ENCODE results near the gene FAM168A.
A peak's percentile ranks its signal among the peaks of the same experiment; 100 is the strongest.

Gene FAM168A

GRCh38 chr11:73388265-73389133 is 209.4 kb downstream of the FAM168A start:
- peak overlapping the region; percentile 84 for H3K27ac ChIP-seq
- no peaks in the 10 kb centered on the region for H3K27me3 ChIP-seq (ENCODE audit: insufficient read depth, low read depth, severe bottlenecking)
- no peak overlapping the region for H3K4me3 ChIP-seq (ENCODE audit: low read depth, low read length)
- TF ChIP-seq, protein P1, sequence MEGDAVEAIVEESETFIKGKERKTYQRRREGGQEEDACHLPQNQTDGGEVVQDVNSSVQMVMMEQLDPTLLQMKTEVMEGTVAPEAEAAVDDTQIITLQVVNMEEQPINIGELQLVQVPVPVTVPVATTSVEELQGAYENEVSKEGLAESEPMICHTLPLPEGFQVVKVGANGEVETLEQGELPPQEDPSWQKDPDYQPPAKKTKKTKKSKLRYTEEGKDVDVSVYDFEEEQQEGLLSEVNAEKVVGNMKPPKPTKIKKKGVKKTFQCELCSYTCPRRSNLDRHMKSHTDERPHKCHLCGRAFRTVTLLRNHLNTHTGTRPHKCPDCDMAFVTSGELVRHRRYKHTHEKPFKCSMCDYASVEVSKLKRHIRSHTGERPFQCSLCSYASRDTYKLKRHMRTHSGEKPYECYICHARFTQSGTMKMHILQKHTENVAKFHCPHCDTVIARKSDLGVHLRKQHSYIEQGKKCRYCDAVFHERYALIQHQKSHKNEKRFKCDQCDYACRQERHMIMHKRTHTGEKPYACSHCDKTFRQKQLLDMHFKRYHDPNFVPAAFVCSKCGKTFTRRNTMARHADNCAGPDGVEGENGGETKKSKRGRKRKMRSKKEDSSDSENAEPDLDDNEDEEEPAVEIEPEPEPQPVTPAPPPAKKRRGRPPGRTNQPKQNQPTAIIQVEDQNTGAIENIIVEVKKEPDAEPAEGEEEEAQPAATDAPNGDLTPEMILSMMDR (IDR thresholded peaks at IDR 0.05; ENCODE audit: low read depth, low read length), result no peak
- no peak for DNase-seq
- H3K36me3 ChIP-seq, result peaks cover 36% of the 10 kb centered on the region
- H3K9me3 ChIP-seq (ENCODE audit: severe bottlenecking), result no peaks in the 10 kb centered on the region

DNA sequence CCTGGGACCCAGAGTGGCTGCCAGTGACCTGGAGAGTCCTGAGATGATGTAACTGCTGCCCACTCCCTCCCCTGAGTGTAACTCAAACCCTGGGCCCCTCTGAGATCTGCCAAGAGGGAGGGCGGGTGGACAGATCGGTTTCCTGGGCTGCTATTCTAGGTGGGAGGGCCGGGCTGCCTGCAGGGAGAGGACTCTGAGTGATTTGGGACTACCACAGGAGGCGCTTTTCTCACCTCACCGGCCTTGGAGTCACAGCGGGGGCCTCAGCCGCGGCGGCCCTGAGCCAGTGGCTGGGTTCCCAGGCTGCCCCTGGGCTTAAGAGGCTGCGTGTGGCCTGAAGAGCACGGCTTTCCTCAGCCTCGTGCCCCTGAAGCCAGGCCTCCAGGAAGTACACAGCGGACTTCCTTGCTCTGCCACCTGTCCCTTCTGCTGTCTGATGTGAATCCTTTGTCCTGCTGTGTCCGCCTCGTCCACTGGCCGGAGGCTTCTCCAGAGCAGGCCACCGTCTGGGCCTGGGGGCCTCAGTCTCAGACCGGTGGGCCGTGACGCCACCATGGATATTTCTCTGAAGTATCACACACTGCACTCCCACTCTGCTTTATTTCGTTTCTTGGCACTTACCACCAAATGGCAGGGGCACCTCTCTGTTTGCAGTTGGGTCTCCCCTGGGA is 210.2 kb downstream of the FAM168A start:
- H3K9me3 ChIP-seq (ENCODE audit: severe bottlenecking), result no peaks in the 10 kb centered on the region
- H3K27me3 ChIP-seq (ENCODE audit: insufficient read depth, low read depth, severe bottlenecking), result no peaks in the 10 kb centered on the region
- TF ChIP-seq, protein P1 (IDR thresholded peaks at IDR 0.05; ENCODE audit: low read depth, low read length), result peak; percentile 44; the same call in 1 of the 2 replicates
- H3K27ac ChIP-seq, result peak overlapping the region; percentile 84
- H3K4me3 ChIP-seq (ENCODE audit: low read depth, low read length), result no peak overlapping the region
- peaks cover 29% of the 10 kb centered on the region for H3K36me3 ChIP-seq
- peak; percentile 76 for DNase-seq

DNA sequence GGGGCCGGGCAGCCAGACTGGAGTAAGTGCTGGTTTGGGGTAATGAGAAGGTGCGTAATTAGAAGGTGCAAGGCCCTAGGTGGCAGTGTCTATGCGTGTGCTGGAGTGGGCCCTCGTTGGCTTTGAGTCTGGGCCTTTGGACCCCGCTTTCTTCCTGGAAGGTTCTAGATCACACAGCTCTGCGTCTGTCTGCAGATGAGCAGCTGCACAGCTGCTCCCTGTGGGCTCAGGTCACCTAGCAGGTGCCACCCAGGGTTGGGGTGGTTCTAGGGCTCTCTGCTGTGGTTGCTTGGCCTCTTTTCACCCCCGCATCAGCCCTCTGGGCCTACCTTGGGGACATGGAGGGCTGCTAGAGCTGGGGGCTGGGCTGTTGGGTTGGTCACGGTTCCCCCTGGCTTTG is 211.4 kb downstream of the FAM168A start:
- TF ChIP-seq, protein P1 (IDR thresholded peaks at IDR 0.05; ENCODE audit: low read depth, low read length), result no peak
- Histone ChIP-seq H3K36me3 (peaks cover 34% of the 10 kb centered on the region), H3K27me3 (ENCODE audit: insufficient read depth, low read depth, severe bottlenecking) (no peaks in the 10 kb centered on the region), H3K27ac (peak overlapping the region; percentile 28; the same call in 1 of the 2 replicates), H3K9me3 (ENCODE audit: severe bottlenecking) (no peaks in the 10 kb centered on the region), H3K4me3 (ENCODE audit: low read depth, low read length) (no peak overlapping the region)
- no peak for DNase-seq

DNA sequence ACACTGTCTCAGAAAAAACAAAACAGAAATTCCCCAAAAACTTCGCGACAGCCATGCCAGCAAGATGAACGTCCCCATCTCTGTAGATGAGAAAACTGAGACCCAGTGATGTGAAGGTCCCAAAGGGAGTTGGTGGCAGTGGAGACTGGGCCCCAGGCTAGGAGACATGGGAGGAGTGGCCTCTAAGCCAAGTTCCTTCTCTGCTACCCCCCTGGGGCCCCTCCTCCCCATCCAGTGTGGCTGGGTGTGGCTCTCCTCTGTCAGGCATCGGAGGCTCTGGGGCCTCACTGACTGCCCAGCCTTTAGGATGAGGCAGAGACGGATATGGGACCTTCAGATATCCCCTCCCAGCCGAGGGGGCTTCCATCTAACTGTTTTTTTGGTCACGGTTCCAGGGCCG is 211.9 kb downstream of the FAM168A start:
- no peak for DNase-seq
- H3K27me3 ChIP-seq (ENCODE audit: insufficient read depth, low read depth, severe bottlenecking), result no peaks in the 10 kb centered on the region
- no peak overlapping the region for H3K4me3 ChIP-seq (ENCODE audit: low read depth, low read length)
- no peaks in the 10 kb centered on the region for H3K9me3 ChIP-seq (ENCODE audit: severe bottlenecking)
- TF ChIP-seq, protein P1 (IDR thresholded peaks at IDR 0.05; ENCODE audit: low read depth, low read length), result no peak
- H3K36me3 ChIP-seq, result peaks cover 33% of the 10 kb centered on the region
- H3K27ac ChIP-seq, result peak overlapping the region; percentile 28; the same call in 1 of the 2 replicates

DNA sequence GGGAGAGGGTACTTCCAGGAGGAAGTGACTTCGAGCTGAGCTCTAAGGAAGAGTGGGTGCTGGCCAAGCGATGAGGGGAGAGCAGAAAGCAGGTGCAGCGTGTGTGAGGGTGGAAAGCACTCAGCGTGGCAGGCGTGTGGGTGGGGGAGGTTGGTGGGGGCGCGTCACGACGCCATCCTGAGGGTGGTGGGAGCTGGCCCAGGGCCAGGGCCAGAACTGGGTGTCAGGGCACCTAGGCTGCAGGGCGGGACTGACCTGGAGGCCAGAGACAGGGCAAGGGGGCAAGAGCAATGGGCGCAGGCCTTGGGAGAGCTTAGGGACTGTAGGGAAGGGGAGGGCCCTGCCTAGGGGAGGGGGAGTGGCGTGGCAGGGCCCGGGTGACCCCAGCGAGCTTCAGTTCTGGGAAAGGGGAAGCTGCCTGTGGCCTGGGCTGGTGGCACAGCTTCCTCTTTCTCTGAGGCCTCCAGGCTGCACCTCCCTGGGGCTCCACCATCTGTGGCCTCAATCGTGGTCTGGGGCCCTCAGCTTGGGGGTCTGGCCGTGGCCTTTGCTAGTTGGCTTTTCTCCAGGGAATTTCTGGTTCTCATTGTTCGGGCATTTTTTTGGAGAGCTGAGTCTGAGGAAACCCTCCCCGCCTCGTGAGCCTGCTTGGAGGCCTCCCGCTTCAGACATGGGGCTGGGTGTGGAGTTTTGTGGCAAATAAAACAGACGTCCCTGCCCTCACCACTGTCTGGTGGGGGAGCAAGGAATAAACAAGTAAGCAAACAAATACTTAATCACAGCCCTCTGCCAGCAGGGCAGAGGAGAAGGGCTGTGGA is 212.8 kb downstream of the FAM168A start:
- no peak for DNase-seq
- H3K9me3 ChIP-seq (ENCODE audit: severe bottlenecking), result no peaks in the 10 kb centered on the region
- H3K27ac ChIP-seq, result peak overlapping the region; percentile 50
- H3K4me3 ChIP-seq (ENCODE audit: low read depth, low read length), result no peak overlapping the region
- no peaks in the 10 kb centered on the region for H3K27me3 ChIP-seq (ENCODE audit: insufficient read depth, low read depth, severe bottlenecking)
- H3K36me3 ChIP-seq, result peaks cover 30% of the 10 kb centered on the region
- TF ChIP-seq, protein P1 (IDR thresholded peaks at IDR 0.05; ENCODE audit: low read depth, low read length), result no peak
